BLaER1 treated with 17β-estradiol and CSF1 and Interleukin-3, amounts not matched to agents 10 nM and 100 nM (cell line): ENCODE measurements around the gene AGAP1.

Experiments used
- H3K27ac ChIP-seq, 11 experiments: shearing (Covaris generic); formaldehyde crosslinking; 2 replicates each; pipeline ENCODE4 v1.8.1; 2022
- H3K27me3 ChIP-seq, 11 experiments: shearing (Covaris generic); formaldehyde crosslinking; 2 replicates each; pipeline ENCODE4 v1.8.1; 2022
- H3K36me3 ChIP-seq, 11 experiments: shearing (Covaris generic); formaldehyde crosslinking; 2 replicates each; pipeline ENCODE4 v1.8.1; 2022
- H3K4me1 ChIP-seq, 10 experiments: shearing (Covaris generic); formaldehyde crosslinking; 2 replicates each; pipeline ENCODE4 v1.8.1; 2022
- H3K4me2 ChIP-seq, 11 experiments: shearing (Covaris generic); formaldehyde crosslinking; 2 replicates each; pipeline ENCODE4 v1.8.1; 2022
- H3K4me3 ChIP-seq, 10 experiments: shearing (Covaris generic); formaldehyde crosslinking; 2 replicates each; pipeline ENCODE4 v1.8.1; 2022
- H3K9ac ChIP-seq, 11 experiments: shearing (Covaris generic); formaldehyde crosslinking; 2 replicates each; pipeline ENCODE4 v1.8.1; 2022
- H3K9me3 ChIP-seq, 11 experiments: shearing (Covaris generic); formaldehyde crosslinking; replicated peaks in 1 of 11; 2 replicates each; pipeline ENCODE4 v1.8.1; 2022
- H4K20me1 ChIP-seq, 11 experiments: shearing (Covaris generic); formaldehyde crosslinking; 2 replicates each; pipeline ENCODE4 v1.8.1; 2022
- Cebpa-rat ChIP-seq, 11 experiments: shearing (Covaris generic); IDR thresholded peaks; 2 replicates each; pipeline ENCODE4 v1.8.1; 2022

Gene AGAP1

GRCh38 chr2:235563056-235563910, 69.4 kb downstream of the AGAP1 start:
- Histone ChIP-seq H3K9ac (peak overlapping the region in 8 of 11 experiments; percentile 18 to 70 (median 50); a peak in 13 of 22 replicates), H4K20me1 (peaks cover 57 to 88% (median 75%) of the 10 kb centered on the region in 11 experiments; a peak in 21 of 22 replicates), H3K27me3 (peaks cover 0 to 35% (median 0%) of the 10 kb centered on the region in 11 experiments; a peak in 6 of 22 replicates), H3K36me3 (peaks cover 0 to 6% (median 5%) of the 10 kb centered on the region in 11 experiments; a peak in 8 of 22 replicates), H3K9me3 (peaks cover 6 to 12% (median 6%) of the 10 kb centered on the region in 11 experiments), H3K27ac (peak overlapping the region in 7 of 11 experiments; percentile 23 to 69 (median 62); a peak in 14 of 22 replicates), H3K4me3 (peak overlapping the region in 6 of 10 experiments; percentile 2 to 43 (median 28); a peak in 6 of 20 replicates), H3K4me2 (peak overlapping the region; percentile 67 to 99 (median 93)), H3K4me1 (peaks cover 41 to 91% (median 88%) of the 10 kb centered on the region in 10 experiments)
- no peak for TF ChIP-seq Cebpa-rat (IDR thresholded peaks at IDR 0.05)

DNA sequence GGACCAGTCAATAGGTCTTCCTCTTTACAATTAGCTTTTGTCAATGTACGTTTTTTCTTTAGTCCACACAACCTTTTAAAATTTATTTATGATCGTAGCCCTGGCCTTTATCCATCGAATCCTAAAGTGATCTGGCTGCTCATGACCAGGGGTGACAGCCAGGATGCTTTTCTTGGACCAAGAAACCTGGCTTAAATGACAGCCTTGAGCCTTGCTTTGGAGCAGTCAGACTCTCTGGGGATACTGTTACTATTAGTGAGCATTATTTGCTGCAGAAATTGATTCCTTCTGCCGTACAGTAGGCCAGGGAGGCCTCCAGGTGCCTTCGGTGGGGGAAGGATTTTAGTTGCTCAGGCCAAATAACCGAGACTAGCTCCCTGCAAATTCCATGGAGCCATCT, 70.2 kb downstream of the AGAP1 start:
- TF ChIP-seq Cebpa-rat (IDR thresholded peaks at IDR 0.05) = no peak
- Histone ChIP-seq H3K4me2 (peak overlapping the region; percentile 67 to 99 (median 93)), H3K27me3 (peaks cover 0 to 35% (median 0%) of the 10 kb centered on the region in 11 experiments; a peak in 6 of 22 replicates), H3K27ac (peak overlapping the region in 4 of 11 experiments; percentile 9 to 69 (median 61); a peak in 3 of 22 replicates), H3K9me3 (peaks cover 14 to 20% (median 14%) of the 10 kb centered on the region in 11 experiments), H3K4me1 (peaks cover 44 to 91% (median 88%) of the 10 kb centered on the region in 10 experiments), H4K20me1 (peaks cover 50 to 80% (median 67%) of the 10 kb centered on the region in 11 experiments; a peak in 21 of 22 replicates), H3K9ac (peak overlapping the region in 1 of 11 experiments; percentile 69; a peak in 3 of 22 replicates), H3K4me3 (no peak overlapping the region), H3K36me3 (peaks cover 0 to 14% (median 10%) of the 10 kb centered on the region in 11 experiments; a peak in 11 of 22 replicates)

DNA sequence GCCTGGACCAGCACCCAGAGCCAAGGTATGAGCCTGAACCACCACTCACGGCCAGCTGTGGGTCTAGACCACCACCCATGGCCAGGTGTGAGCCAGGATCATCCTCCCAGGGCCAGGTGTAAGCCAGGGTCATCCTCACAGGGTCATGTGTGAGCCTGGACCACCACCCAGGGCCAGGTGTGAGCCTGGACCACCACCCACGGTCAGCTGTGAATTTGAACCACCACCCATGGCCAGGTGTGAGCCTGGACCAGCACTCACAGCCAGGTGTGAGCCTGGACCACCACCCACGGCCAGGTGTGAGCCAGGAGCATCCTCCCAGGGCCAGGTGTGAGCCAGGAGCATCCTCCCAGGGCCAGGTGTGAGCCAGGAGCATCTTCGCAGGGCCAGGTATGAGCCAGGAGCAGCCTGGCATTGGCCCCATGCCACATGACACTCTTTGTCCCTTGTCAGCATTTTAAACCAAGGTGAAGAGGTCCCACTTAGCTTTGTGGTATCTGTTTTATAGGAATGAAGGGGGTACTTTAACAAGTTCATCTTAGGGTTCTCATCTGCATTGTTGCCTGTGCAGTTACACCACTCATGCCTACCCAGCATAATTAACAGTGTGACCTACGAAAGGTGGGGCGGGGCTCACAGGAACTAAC, 71.2 kb downstream of the AGAP1 start:
- peaks cover 43 to 71% (median 60%) of the 10 kb centered on the region in 11 experiments; a peak in 21 of 22 replicates for H4K20me1 ChIP-seq
- H3K27ac ChIP-seq = no peak overlapping the region
- H3K4me2 ChIP-seq = peak overlapping the region in 9 of 11 experiments; percentile 87 to 99 (median 96); a peak in 6 of 22 replicates
- no peak overlapping the region for H3K4me3 ChIP-seq
- peaks cover 15 to 26% (median 19%) of the 10 kb centered on the region in 11 experiments for H3K9me3 ChIP-seq
- peaks cover 52 to 91% (median 88%) of the 10 kb centered on the region in 10 experiments for H3K4me1 ChIP-seq
- H3K36me3 ChIP-seq = peaks cover 0 to 15% (median 10%) of the 10 kb centered on the region in 11 experiments; a peak in 11 of 22 replicates
- H3K27me3 ChIP-seq = peaks cover 0 to 32% (median 0%) of the 10 kb centered on the region in 11 experiments; a peak in 6 of 22 replicates
- H3K9ac ChIP-seq = no peak overlapping the region
- no peak for TF ChIP-seq Cebpa-rat (IDR thresholded peaks at IDR 0.05)

DNA sequence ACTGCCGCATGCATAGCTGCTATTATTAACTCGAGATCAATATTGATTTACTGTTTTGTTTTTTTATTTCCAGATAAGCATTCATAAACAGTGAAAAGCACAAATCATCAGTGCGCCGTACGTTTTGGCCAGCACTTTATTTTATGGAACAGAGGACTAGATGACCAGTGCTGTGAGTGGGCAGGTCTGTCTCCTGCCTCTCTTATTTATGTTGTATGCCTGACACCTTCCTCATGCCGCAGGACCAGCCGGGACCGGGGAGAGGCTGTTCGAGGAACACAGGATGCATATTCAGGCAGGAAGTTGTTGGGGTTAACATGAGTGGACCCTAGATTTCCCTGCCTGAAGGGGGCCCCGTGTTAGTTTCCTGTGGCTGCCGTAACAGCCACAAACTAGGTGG, 72.6 kb downstream of the AGAP1 start:
- TF ChIP-seq Cebpa-rat (IDR thresholded peaks at IDR 0.05) = no peak

GRCh38 chr2:235566931-235567495, 73.2 kb downstream of the AGAP1 start:
- no peak for TF ChIP-seq Cebpa-rat (IDR thresholded peaks at IDR 0.05)
- Histone ChIP-seq H3K9me3 (peaks cover 15 to 32% (median 19%) of the 10 kb centered on the region in 11 experiments), H3K27ac (peak overlapping the region in 4 of 11 experiments; percentile 6 to 39 (median 22); a peak in 5 of 22 replicates), H4K20me1 (peaks cover 29 to 58% (median 47%) of the 10 kb centered on the region in 11 experiments; a peak in 20 of 22 replicates), H3K27me3 (peaks cover 0 to 12% (median 0%) of the 10 kb centered on the region in 11 experiments; a peak in 5 of 22 replicates), H3K36me3 (peaks cover 0 to 15% (median 10%) of the 10 kb centered on the region in 11 experiments; a peak in 11 of 22 replicates), H3K4me1 (peaks cover 45 to 87% (median 83%) of the 10 kb centered on the region in 10 experiments), H3K4me3 (no peak overlapping the region), H3K4me2 (peak overlapping the region; percentile 1 to 60 (median 37); a peak in 17 of 22 replicates), H3K9ac (0 out of 22 replicates have a peak overlapping the region, but pooled peaks of 2 of the 11 experiments have one; percentile 10 to 18)

More for the DNA sequence above, 72.6 kb downstream of the AGAP1 start:
- Histone ChIP-seq H3K9ac (0 out of 22 replicates have a peak overlapping the region, but pooled peaks of 2 of the 11 experiments have one; percentile 10 to 18), H3K27ac (peak overlapping the region in 4 of 11 experiments; percentile 6 to 39 (median 22); a peak in 4 of 22 replicates), H3K4me2 (peak overlapping the region; percentile 1 to 60 (median 37); a peak in 21 of 22 replicates), H3K36me3 (peaks cover 0 to 15% (median 10%) of the 10 kb centered on the region in 11 experiments; a peak in 11 of 22 replicates), H3K4me1 (peaks cover 45 to 91% (median 87%) of the 10 kb centered on the region in 10 experiments), H4K20me1 (peaks cover 29 to 60% (median 53%) of the 10 kb centered on the region in 11 experiments; a peak in 20 of 22 replicates), H3K4me3 (no peak overlapping the region), H3K27me3 (peaks cover 0 to 18% (median 0%) of the 10 kb centered on the region in 11 experiments; a peak in 5 of 22 replicates), H3K9me3 (peaks cover 15 to 32% (median 19%) of the 10 kb centered on the region in 11 experiments)

- peak overlapping the region in 4 of 11 experiments; percentile 15 to 29 (median 18); a peak in 5 of 22 replicates for H3K9ac ChIP-seq
- peak overlapping the region in 9 of 11 experiments; percentile 17 to 71 (median 58); a peak in 15 of 22 replicates for H3K27ac ChIP-seq
- H4K20me1 ChIP-seq = peaks cover 27 to 58% (median 46%) of the 10 kb centered on the region in 11 experiments; a peak in 19 of 22 replicates
- no peak for TF ChIP-seq Cebpa-rat (IDR thresholded peaks at IDR 0.05)
- peak overlapping the region in 3 of 10 experiments; percentile 2 to 36 (median 27); a peak in 2 of 20 replicates for H3K4me3 ChIP-seq
- peaks cover 0 to 4% (median 0%) of the 10 kb centered on the region in 11 experiments; a peak in 4 of 22 replicates for H3K27me3 ChIP-seq
- H3K4me1 ChIP-seq = peaks cover 42 to 86% (median 76%) of the 10 kb centered on the region in 10 experiments
- H3K4me2 ChIP-seq = peak overlapping the region in 9 of 11 experiments; percentile 6 to 77 (median 41); a peak in 14 of 22 replicates
- H3K36me3 ChIP-seq = peaks cover 0 to 15% (median 10%) of the 10 kb centered on the region in 11 experiments; a peak in 11 of 22 replicates
- H3K9me3 ChIP-seq = peaks cover 15 to 32% (median 19%) of the 10 kb centered on the region in 11 experiments
Observed at GRCh38 chr2:235567842-235568241, 74.0 kb downstream of the AGAP1 start.

- H3K9ac ChIP-seq = peak overlapping the region in 4 of 11 experiments; percentile 15 to 29 (median 18); a peak in 5 of 22 replicates
- peak overlapping the region in 8 of 11 experiments; percentile 19 to 77 (median 44); a peak in 15 of 22 replicates for H3K4me2 ChIP-seq
- TF ChIP-seq Cebpa-rat (IDR thresholded peaks at IDR 0.05) = peak in 8 of 11 experiments; percentile 35 to 80 (median 54); a peak in 9 of 22 replicates
- H3K9me3 ChIP-seq = peaks cover 15 to 32% (median 19%) of the 10 kb centered on the region in 11 experiments
- peaks cover 21 to 57% (median 40%) of the 10 kb centered on the region in 11 experiments; a peak in 18 of 22 replicates for H4K20me1 ChIP-seq
- no peaks in the 10 kb centered on the region for H3K27me3 ChIP-seq
- peak overlapping the region in 9 of 11 experiments; percentile 17 to 71 (median 58); a peak in 14 of 22 replicates for H3K27ac ChIP-seq
- peak overlapping the region in 3 of 10 experiments; percentile 2 to 33 (median 27); a peak in 2 of 20 replicates for H3K4me3 ChIP-seq
- peaks cover 0 to 15% (median 10%) of the 10 kb centered on the region in 11 experiments; a peak in 11 of 22 replicates for H3K36me3 ChIP-seq
- peaks cover 36 to 80% (median 70%) of the 10 kb centered on the region in 10 experiments for H3K4me1 ChIP-seq
Observed at GRCh38 chr2:235568431-235568830, 74.6 kb downstream of the AGAP1 start.
